CD14-positive monocyte (primary cell): ENCODE data around the gene IRAK1. TPM values are rescaled to one million over a fixed set of nuclear protein-coding genes. Genes with fewer than 3 reads are reported as not detected.

Experiments
- DNase-seq, 3 donors: peaks; one replicate each; pipeline ENCODE4 v3.0.0-alpha.2; 2011 to 2022
- H2AFZ ChIP-seq: 2 replicates; pipeline ENCODE4 v1.6.0; 2012; ENCODE audit warnings: mild to moderate bottlenecking, low read depth, low read length, inconsistent platforms; ENCODE audit not compliant: insufficient read depth, poor library complexity, severe bottlenecking
- H3K27ac ChIP-seq, 2 donors: 1 replicate in 1 of 2; 2 replicates in 1 of 2; pipeline ENCODE4 v1.5.1; 2012 to 2013; ENCODE audit warnings: low read length in 2 of 2, control low read depth in 1 of 2, inconsistent platforms in 1 of 2, low read depth in 1 of 2, mild to moderate bottlenecking in 1 of 2
- H3K27me3 ChIP-seq, 2 donors: one replicate each; pipeline versions ENCODE4 v1.6.0 to v1.6.1; 2011 to 2013; ENCODE audit warnings: low read length in 2 of 2; ENCODE audit not compliant: control insufficient read depth in 2 of 2, insufficient read depth in 2 of 2
- H3K36me3 ChIP-seq, 2 donors: replicated peaks in 1 of 2; 1 replicate in 1 of 2; 2 replicates in 1 of 2; pipeline versions ENCODE4 v1.5.1 to v1.6.1; 2012 to 2013; ENCODE audit warnings: low read length in 2 of 2, control low read depth in 1 of 2, inconsistent platforms in 1 of 2, mild to moderate bottlenecking in 1 of 2; ENCODE audit not compliant: insufficient read depth in 2 of 2, control insufficient read depth in 1 of 2
- H3K4me1 ChIP-seq, 2 donors: 1 replicate in 1 of 2; 2 replicates in 1 of 2; pipeline versions ENCODE4 v1.5.1 to v1.6.1; 2012 to 2013; ENCODE audit warnings: low read length in 2 of 2, control low read depth in 1 of 2, inconsistent platforms in 1 of 2, mild to moderate bottlenecking in 1 of 2, moderate library complexity in 1 of 2; ENCODE audit not compliant: insufficient read depth in 2 of 2, control insufficient read depth in 1 of 2
- H3K4me2 ChIP-seq: replicated peaks from 2 replicates; pipeline ENCODE3; 2012; ENCODE audit warnings: low read length, moderate library complexity, mild to moderate bottlenecking; ENCODE audit not compliant: poor library complexity, severe bottlenecking; ENCODE audit errors: extremely low read depth
- H3K4me3 ChIP-seq, 3 experiments: fragments of 200-600 bp in 1 of 3; sonication (generic) in 1 of 3; replicated peaks in 1 of 3; 1 replicate in 2 of 3; 2 replicates in 1 of 3; pipeline ENCODE4 v1.5.1; 2011 to 2013; ENCODE audit warnings: low read length in 3 of 3, mild to moderate bottlenecking in 3 of 3, control low read depth in 2 of 3, low read depth in 2 of 3, inconsistent platforms in 1 of 3, moderate library complexity in 1 of 3
- H3K79me2 ChIP-seq: 2 replicates; pipeline ENCODE4 v1.6.0; 2012; ENCODE audit warnings: mild to moderate bottlenecking, control low read depth, inconsistent platforms, low read length, moderate library complexity; ENCODE audit not compliant: insufficient read depth
- H3K9ac ChIP-seq: 2 replicates; pipeline ENCODE4 v1.6.0; 2017; ENCODE audit warnings: low read length, mild to moderate bottlenecking; ENCODE audit not compliant: insufficient read depth, poor library complexity, severe bottlenecking
- H3K9me3 ChIP-seq, 2 donors: replicated peaks in 1 of 2; 1 replicate in 1 of 2; 2 replicates in 1 of 2; pipeline versions ENCODE4 v1.5.1 to v1.6.1; 2012 to 2013; ENCODE audit warnings: low read length in 2 of 2, control low read depth in 1 of 2; ENCODE audit not compliant: control insufficient read depth in 1 of 2, insufficient read depth in 1 of 2
- H4K20me1 ChIP-seq: 2 replicates; pipeline ENCODE4 v1.6.0; 2012; ENCODE audit warnings: mild to moderate bottlenecking, low read length, control low read depth, moderate library complexity; ENCODE audit not compliant: insufficient read depth
- H3K27ac Mint-ChIP-seq, 7 donors: one replicate each; pipeline ENCODE4 v1.8.0; 2020; ENCODE audit warnings: mild to moderate bottlenecking in 7 of 7, mixed read lengths in 7 of 7, moderate library complexity in 6 of 7, inconsistent platforms in 2 of 7
- H3K27me3 Mint-ChIP-seq, 3 donors: one replicate each; pipeline ENCODE4 v1.8.0; 2021 to 2022; ENCODE audit warnings: low read depth in 3 of 3, mild to moderate bottlenecking in 3 of 3, mixed read lengths in 3 of 3, moderate library complexity in 3 of 3, inconsistent platforms in 1 of 3
- H3K36me3 Mint-ChIP-seq, 2 donors: one replicate each; pipeline ENCODE4 v1.8.0; 2020; ENCODE audit warnings: mixed read lengths in 2 of 2, inconsistent platforms in 1 of 2, mild to moderate bottlenecking in 1 of 2
- H3K4me1 Mint-ChIP-seq: one replicate; pipeline ENCODE4 v1.8.0; 2020; ENCODE audit warnings: mild to moderate bottlenecking, mixed read lengths
- H3K4me3 Mint-ChIP-seq, 2 donors: one replicate each; pipeline ENCODE4 v1.8.0; 2020; ENCODE audit warnings: mild to moderate bottlenecking in 2 of 2, mixed read lengths in 2 of 2, moderate library complexity in 1 of 2
- H3K9me3 Mint-ChIP-seq, 7 donors: one replicate each; pipeline ENCODE4 v1.8.0; 2020 to 2022; ENCODE audit warnings: mixed read lengths in 7 of 7, mild to moderate bottlenecking in 6 of 7, moderate library complexity in 6 of 7, inconsistent platforms in 2 of 7
- WGBS: methylation state at CpG from one replicate; pipeline ENCODE4 v1.1.5; 2013; ENCODE audit warnings: missing lambda C conversion rate; ENCODE audit not compliant: insufficient coverage; 5-methylcytosine and 5-hydroxymethylcytosine counted together
- intact Hi-C, 2 donors: fragments of 100-400 bp; cut with micrococcal nuclease; formaldehyde crosslinking; loops; one replicate each; pipeline versions ENCODE4 v1.15.0 to v1.15.1; 2023
- polyA plus RNA-seq, 3 donors: library from polyadenylated mRNA; depleted of rRNA in 1 of 3; unstranded in 2 of 3; stranded (reverse) in 1 of 3; fragments of 300-500 nt in 2 of 3; fragments of >200 nt in 1 of 3; fragmentation: Illumina TruSeq in 2 of 3; gene quantifications; 1 replicate in 2 of 3; 2 replicates in 1 of 3; pipeline ENCODE4 v1.2.3, GENCODE V29; 2012 to 2021
- TF ChIP-seq, protein P1 (sequence below): fragments of 200-600 bp; IDR thresholded peaks from one replicate; pipeline ENCODE4 v1.8.0; 2022; ENCODE audit warnings: antibody characterized with exemption, mild to moderate bottlenecking

The IRAK1 gene
- polyA plus RNA-seq, 3 donors, result 47.8 to 109 (median 49.5) TPM

- H3K4me2 ChIP-seq, result peak overlapping the region; percentile 19
- H3K4me1 ChIP-seq, result peaks cover 42 to 43% of the 10 kb centered on the region in 2 donors
- no peaks in the 10 kb centered on the region for H4K20me1 ChIP-seq
- Mint-ChIP-seq H3K27me3 (peaks cover 0 to 55% (median 0%) of the 10 kb centered on the region in 3 donors), H3K36me3 (peaks cover 0 to 3% of the 10 kb centered on the region in 2 donors), H3K27ac (peak overlapping the region in 4 of 7 donors; percentile 26 to 76 (median 45)), H3K4me1 (peaks cover 36% of the 10 kb centered on the region), H3K4me3 (no peak overlapping the region), H3K9me3 (peaks cover 0 to 6% (median 0%) of the 10 kb centered on the region in 7 donors)
- H3K79me2 ChIP-seq, result no peaks in the 10 kb centered on the region
- H3K27ac ChIP-seq, result no peak overlapping the region
- H3K27me3 ChIP-seq, result peaks cover 0 to 13% of the 10 kb centered on the region in 2 donors
- DNase-seq, result peak in 1 of 3 donors; percentile 39
- no peak overlapping the region for H3K9ac ChIP-seq
- WGBS, result no CpG with 5 or more reads among the region's 5 CpGs
- no peaks in the 10 kb centered on the region for H3K36me3 ChIP-seq
- peaks cover 0 to 5% of the 10 kb centered on the region in 2 donors for H3K9me3 ChIP-seq
- intact Hi-C loops, result no loop called here
- H3K4me3 ChIP-seq, result no peak overlapping the region
- no peak overlapping the region for H2AFZ ChIP-seq
- TF ChIP-seq, protein P1, sequence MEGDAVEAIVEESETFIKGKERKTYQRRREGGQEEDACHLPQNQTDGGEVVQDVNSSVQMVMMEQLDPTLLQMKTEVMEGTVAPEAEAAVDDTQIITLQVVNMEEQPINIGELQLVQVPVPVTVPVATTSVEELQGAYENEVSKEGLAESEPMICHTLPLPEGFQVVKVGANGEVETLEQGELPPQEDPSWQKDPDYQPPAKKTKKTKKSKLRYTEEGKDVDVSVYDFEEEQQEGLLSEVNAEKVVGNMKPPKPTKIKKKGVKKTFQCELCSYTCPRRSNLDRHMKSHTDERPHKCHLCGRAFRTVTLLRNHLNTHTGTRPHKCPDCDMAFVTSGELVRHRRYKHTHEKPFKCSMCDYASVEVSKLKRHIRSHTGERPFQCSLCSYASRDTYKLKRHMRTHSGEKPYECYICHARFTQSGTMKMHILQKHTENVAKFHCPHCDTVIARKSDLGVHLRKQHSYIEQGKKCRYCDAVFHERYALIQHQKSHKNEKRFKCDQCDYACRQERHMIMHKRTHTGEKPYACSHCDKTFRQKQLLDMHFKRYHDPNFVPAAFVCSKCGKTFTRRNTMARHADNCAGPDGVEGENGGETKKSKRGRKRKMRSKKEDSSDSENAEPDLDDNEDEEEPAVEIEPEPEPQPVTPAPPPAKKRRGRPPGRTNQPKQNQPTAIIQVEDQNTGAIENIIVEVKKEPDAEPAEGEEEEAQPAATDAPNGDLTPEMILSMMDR, result no peak
These were observed 19.7 kb downstream of the IRAK1 start for GRCh38 chrX:154000051-154000450.

DNA sequence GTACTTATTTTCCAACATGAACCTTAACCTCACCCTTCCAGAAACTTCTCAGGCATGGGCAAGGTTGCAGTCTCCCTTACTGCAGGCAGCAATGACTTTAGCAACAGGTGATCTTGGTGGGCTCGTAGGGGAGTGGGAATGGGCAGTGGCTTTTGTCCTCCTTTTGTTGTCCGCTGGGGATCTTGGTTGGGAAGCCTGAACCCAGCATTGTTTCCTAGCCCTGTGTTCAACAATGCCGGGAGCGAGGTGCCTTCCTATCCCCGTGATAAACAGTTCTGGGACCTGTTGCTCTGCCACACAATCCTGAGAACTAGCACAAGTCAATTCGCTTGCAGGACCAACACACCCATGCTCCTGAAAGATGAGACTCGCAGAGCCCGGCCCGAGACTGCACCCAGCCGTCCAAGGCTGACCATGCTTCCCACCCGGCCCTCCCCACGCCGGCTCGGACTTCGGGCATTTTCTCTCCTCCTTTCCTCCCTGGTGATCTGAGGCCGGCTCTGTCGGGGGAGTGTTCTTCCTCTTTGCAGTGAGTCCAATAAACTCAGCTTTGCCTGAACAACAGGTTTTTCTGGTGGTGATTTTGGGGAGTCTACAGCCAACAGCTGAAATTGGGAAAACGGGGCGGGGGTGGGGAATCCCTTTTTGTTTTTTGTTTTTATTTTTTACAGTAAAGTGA is 20.2 kb downstream of the IRAK1 start:
- H3K4me1 ChIP-seq, result peaks cover 42 to 43% of the 10 kb centered on the region in 2 donors
- no peak for DNase-seq
- no peaks in the 10 kb centered on the region for H4K20me1 ChIP-seq
- Mint-ChIP-seq H3K27ac (peak overlapping the region in 2 of 7 donors; percentile 5 to 46), H3K4me3 (peak overlapping the region in 1 of 2 donors; percentile 4), H3K36me3 (peaks cover 0 to 1% of the 10 kb centered on the region in 2 donors), H3K27me3 (peaks cover 0 to 58% (median 0%) of the 10 kb centered on the region in 3 donors), H3K9me3 (peaks cover 0 to 6% (median 0%) of the 10 kb centered on the region in 7 donors), H3K4me1 (peaks cover 36% of the 10 kb centered on the region)
- H3K79me2 ChIP-seq, result no peaks in the 10 kb centered on the region
- no peak overlapping the region for H3K9ac ChIP-seq
- peaks cover 0 to 5% of the 10 kb centered on the region in 2 donors for H3K9me3 ChIP-seq
- TF ChIP-seq, protein P1, result no peak
- no peaks in the 10 kb centered on the region for H3K36me3 ChIP-seq
- no peak overlapping the region for H2AFZ ChIP-seq
- peaks cover 0 to 13% of the 10 kb centered on the region in 2 donors for H3K27me3 ChIP-seq
- H3K27ac ChIP-seq, result no peak overlapping the region
- no peak overlapping the region for H3K4me3 ChIP-seq
- intact Hi-C loops, result no loop called here
- peak overlapping the region; percentile 19 for H3K4me2 ChIP-seq
- WGBS, result 69% methylated on average over 5 of the region's 19 CpGs
